ENCODE measurements around the gene EXOSC9. TPM values are rescaled to one million over a fixed set of nuclear protein-coding genes. Genes with fewer than 3 reads are reported as not detected.
A peak's percentile ranks its signal among the peaks of the same experiment; 100 is the strongest.

The EXOSC9 gene
- total RNA-seq, 1 experiment from 2014 or later = 115 TPM

DNA sequence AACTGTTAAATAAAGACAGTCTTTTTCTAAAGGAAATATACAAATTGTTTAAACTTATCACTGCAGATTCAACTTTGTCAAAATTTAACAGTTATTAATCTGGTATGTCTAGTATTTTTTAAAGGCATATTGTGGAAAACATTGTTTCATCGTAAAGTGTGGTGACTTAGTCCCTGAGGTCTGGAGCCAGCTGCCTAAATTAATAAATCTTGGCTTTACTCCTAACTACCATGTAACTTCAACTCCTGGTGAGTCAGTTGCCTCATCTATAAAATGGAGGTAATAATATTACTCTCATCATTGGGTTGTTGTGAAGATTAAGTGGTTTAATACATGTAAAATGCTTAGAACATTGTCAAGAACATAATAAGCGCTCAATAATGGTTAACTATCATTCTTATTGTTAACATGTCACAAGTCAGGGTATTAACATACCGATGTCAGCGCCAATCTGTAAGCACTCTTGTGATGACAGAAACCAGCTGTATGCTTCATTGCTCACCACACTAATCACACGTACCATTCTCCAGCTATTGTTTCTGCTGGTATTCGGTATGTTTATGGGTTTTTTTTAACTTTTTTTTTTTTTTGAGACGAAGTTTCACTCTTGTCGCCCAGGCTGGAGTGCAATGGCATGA, 22.0 kb upstream of the EXOSC9 start:
- Histone ChIP-seq H3K4me1 (peaks cover 30% of the 10 kb centered on the region), H3K9me3 (replicated peaks) (no peaks in the 10 kb centered on the region), H3K36me3 (no peaks in the 10 kb centered on the region), H3K27ac (peak overlapping the region; percentile 52), H3K27me3 (no peaks in the 10 kb centered on the region), H3K4me3 (peak overlapping the region; percentile 11)
- DNase-seq = peak; percentile 37 to 55

- Histone ChIP-seq H3K4me3 (no peak overlapping the region), H3K27me3 (no peaks in the 10 kb centered on the region), H3K4me1 (peaks cover 37% of the 10 kb centered on the region), H3K9me3 (replicated peaks) (no peaks in the 10 kb centered on the region), H3K27ac (no peak overlapping the region), H3K36me3 (no peaks in the 10 kb centered on the region)
- DNase-seq = no peak
These were observed 17.9 kb upstream of the EXOSC9 start for GRCh38 chr4:121783210-121783609.

DNA sequence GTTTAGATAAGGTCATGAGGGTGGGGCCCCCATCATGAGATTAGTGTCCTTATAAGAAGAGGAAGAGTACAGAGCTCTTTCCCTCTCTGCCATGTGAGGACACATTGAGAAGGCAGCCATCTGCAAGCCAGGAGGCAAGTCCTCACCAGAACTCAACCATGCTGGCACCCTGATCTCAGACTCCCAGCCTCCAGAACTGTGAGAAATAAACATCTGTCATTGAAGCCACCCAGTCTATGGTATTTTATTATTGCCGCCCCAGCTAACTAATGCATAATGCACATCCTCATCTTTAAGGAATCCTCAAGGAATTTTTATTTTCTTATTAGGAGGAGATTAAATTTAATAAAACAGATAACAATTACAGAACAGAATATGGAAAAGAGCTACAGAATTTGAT, 16.7 kb upstream of the EXOSC9 start:
- Histone ChIP-seq H3K4me3 (no peak overlapping the region), H3K36me3 (no peaks in the 10 kb centered on the region), H3K9me3 (replicated peaks) (no peaks in the 10 kb centered on the region), H3K4me1 (peaks cover 27% of the 10 kb centered on the region), H3K27ac (peak overlapping the region; percentile 71), H3K27me3 (no peaks in the 10 kb centered on the region)
- DNase-seq = no peak

- Histone ChIP-seq H3K27me3 (no peaks in the 10 kb centered on the region), H3K4me1 (peaks cover 25% of the 10 kb centered on the region), H3K4me3 (no peak overlapping the region), H3K27ac (peak overlapping the region; percentile 71), H3K9me3 (replicated peaks) (no peaks in the 10 kb centered on the region), H3K36me3 (no peaks in the 10 kb centered on the region)
- DNase-seq = peak; percentile 51 to 58
These were observed 16.1 kb upstream of the EXOSC9 start for GRCh38 chr4:121784975-121785374.

GRCh38 chr4:121785479-121785878, 15.6 kb upstream of the EXOSC9 start:
- H3K9me3 ChIP-seq (replicated peaks) = no peaks in the 10 kb centered on the region
- H3K27me3 ChIP-seq = no peaks in the 10 kb centered on the region
- H3K27ac ChIP-seq = peak overlapping the region; percentile 71
- no peaks in the 10 kb centered on the region for H3K36me3 ChIP-seq
- DNase-seq = peak; percentile 49 to 51
- H3K4me1 ChIP-seq = peaks cover 29% of the 10 kb centered on the region
- no peak overlapping the region for H3K4me3 ChIP-seq

DNA sequence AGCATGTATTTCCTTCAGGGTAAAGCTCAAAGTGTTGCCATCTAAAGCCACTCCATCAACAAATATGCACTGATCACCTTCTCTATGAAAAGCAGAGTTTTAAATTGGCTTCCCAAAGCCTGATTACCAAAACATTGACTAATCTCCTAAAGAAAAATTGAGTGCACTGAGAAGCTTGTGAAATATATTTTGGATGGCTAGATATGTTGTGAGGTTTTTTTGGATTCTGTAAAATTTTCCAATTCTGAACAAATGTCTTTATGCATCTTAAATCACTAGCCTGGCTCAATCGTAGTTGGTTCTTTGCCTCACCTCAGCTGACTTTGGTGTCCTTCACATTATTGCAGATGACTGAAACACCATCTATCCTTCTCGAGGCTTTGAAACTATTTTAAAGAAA, 14.9 kb upstream of the EXOSC9 start:
- no peak overlapping the region for H3K4me3 ChIP-seq
- DNase-seq = no peak
- H3K4me1 ChIP-seq = peaks cover 32% of the 10 kb centered on the region
- no peaks in the 10 kb centered on the region for H3K36me3 ChIP-seq
- H3K9me3 ChIP-seq (replicated peaks) = no peaks in the 10 kb centered on the region
- H3K27ac ChIP-seq = no peak overlapping the region; the same call in 1 of the 2 replicates
- H3K27me3 ChIP-seq = no peaks in the 10 kb centered on the region

DNA sequence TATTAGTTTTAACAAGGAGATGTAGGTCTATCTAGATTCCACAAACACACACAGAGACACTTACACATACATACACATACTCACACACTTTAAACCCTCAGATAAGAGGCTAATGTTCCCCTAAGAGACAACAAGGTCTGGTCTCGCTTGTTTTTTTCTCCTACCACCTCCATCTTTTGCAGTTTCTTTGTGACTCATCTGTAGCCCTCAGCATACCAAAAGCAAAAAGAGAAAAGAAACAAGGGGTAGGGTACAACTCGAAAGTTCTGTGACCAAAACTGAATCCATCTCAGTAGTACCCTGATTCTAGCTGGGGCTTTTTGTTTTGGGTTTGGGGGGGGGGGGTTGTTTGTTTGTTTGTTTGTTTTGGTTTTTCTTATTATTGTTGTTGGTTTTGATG, 12.2 kb upstream of the EXOSC9 start:
- H3K4me1 ChIP-seq = peaks cover 32% of the 10 kb centered on the region
- no peaks in the 10 kb centered on the region for H3K27me3 ChIP-seq
- H3K36me3 ChIP-seq = no peaks in the 10 kb centered on the region
- no peaks in the 10 kb centered on the region for H3K9me3 ChIP-seq (replicated peaks)
- DNase-seq = no peak
- no peak overlapping the region for H3K27ac ChIP-seq
- H3K4me3 ChIP-seq = no peak overlapping the region

- Histone ChIP-seq H3K9me3 (replicated peaks) (no peaks in the 10 kb centered on the region), H3K27me3 (no peaks in the 10 kb centered on the region), H3K27ac (no peak overlapping the region; the same call in 1 of the 2 replicates), H3K36me3 (no peaks in the 10 kb centered on the region), H3K4me3 (no peak overlapping the region), H3K4me1 (peaks cover 31% of the 10 kb centered on the region)
- no peak for DNase-seq
These were observed 11.7 kb upstream of the EXOSC9 start for GRCh38 chr4:121789455-121789854.

DNA sequence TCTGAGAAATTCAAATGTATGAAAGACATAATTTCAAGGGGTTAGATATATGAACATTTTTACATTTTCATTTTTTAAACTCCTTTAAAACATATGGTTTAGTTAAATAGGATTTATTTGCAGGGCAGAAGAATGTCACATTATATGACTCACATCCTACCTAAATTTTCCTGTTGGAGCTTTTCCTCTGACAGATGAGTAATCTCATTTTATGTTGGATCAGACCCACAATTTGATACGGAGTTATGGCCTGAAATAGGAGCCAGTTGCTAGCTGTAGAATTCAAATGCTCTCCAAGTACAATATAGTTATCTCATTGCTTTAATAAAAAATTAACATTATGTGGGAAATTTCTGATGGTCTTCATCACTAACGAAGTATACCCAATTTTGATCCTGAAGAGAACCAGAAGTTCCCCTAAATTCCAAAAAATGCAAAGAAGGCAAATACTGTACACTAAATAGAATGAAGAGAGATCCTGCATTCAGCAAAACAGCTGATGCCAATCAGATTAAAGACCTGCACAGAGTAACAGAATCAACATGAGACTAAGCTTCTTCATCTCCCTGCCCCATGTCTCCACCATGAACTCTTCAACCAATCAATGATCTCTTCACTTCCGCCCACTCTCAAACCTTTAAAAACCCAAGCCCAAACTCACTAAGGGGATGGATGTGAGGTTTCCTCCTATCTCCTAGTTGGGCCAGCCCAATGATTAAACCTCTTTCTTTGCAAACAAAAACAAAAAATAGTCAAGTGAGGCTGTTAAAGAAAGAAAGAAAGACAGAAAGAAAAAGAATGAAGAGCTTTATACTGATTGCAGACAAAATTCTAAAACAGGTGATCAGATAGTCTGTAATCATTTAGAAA, 10.9 kb upstream of the EXOSC9 start:
- no peaks in the 10 kb centered on the region for H3K36me3 ChIP-seq
- H3K4me1 ChIP-seq = peaks cover 26% of the 10 kb centered on the region
- DNase-seq = no peak
- H3K27ac ChIP-seq = peak overlapping the region; percentile 27; the same call in 1 of the 2 replicates
- no peak overlapping the region for H3K4me3 ChIP-seq
- H3K9me3 ChIP-seq (replicated peaks) = no peaks in the 10 kb centered on the region
- H3K27me3 ChIP-seq = no peaks in the 10 kb centered on the region

DNA sequence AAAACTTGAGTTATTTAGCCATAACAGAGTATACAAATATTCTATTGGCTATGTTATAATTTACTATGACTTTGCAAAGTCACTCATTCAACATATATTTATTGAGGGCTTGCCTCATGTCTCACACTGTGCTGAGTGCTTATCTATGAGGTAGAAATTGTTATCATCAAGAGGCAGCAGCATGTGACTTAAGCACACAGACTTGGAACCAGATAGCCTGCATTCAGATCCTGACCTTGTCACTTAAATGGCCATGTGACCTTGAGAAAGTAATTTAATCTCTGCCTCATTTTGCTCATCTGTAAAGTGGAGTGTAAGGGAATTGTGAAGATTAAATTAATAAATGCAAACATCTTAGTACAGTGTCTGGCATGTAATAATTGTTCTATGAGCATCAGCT, 10.1 kb upstream of the EXOSC9 start:
- H3K36me3 ChIP-seq = no peaks in the 10 kb centered on the region
- DNase-seq = no peak
- no peaks in the 10 kb centered on the region for H3K27me3 ChIP-seq
- peaks cover 26% of the 10 kb centered on the region for H3K4me1 ChIP-seq
- H3K4me3 ChIP-seq = no peak overlapping the region
- H3K27ac ChIP-seq = no peak overlapping the region
- H3K9me3 ChIP-seq (replicated peaks) = no peaks in the 10 kb centered on the region

DNA sequence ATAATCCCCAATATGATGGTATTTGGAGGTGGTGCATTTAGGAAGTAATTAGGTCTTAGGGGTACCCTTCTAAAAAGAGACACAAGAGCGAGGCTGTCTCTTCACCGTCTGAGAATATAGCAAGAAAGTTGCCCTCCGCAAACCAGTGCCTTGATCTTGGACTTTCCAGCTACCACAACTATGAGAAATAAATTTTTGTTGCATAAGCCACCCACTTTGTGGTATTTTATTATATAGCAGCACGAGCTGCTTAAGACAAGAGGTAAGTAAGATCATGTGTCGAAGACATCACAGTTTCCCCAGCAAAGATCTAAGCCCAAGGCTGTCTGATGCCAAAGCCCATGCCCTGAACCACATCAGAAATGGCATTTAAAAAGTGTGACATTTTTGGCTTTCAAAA, 9.6 kb upstream of the EXOSC9 start:
- DNase-seq = no peak
- Histone ChIP-seq H3K36me3 (no peaks in the 10 kb centered on the region), H3K4me1 (peaks cover 26% of the 10 kb centered on the region), H3K4me3 (no peak overlapping the region), H3K9me3 (replicated peaks) (no peaks in the 10 kb centered on the region), H3K27ac (no peak overlapping the region), H3K27me3 (no peaks in the 10 kb centered on the region)

DNA sequence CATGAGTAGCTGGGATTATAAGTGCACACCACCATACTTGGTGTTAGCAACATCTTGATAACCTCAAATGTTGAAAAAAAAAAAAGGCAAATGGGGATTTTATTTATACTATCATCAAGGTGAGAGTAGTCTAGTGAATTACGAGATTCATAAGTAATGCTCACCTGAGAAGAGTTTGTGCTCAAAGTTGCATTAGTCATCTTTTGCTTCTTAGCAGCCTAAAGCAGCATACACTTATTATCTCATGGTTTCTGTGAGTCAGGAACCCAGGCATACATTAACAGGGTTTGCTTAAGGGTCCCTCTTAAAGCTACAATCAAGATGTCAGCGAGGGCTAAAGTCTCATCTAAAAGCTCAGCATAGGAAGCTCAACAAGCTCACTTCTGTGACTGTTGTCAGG, 8.2 kb upstream of the EXOSC9 start:
- Histone ChIP-seq H3K27me3 (no peaks in the 10 kb centered on the region), H3K9me3 (replicated peaks) (no peaks in the 10 kb centered on the region), H3K4me3 (no peak overlapping the region), H3K36me3 (no peaks in the 10 kb centered on the region), H3K27ac (no peak overlapping the region), H3K4me1 (peaks cover 27% of the 10 kb centered on the region)
- no peak for DNase-seq

DNA sequence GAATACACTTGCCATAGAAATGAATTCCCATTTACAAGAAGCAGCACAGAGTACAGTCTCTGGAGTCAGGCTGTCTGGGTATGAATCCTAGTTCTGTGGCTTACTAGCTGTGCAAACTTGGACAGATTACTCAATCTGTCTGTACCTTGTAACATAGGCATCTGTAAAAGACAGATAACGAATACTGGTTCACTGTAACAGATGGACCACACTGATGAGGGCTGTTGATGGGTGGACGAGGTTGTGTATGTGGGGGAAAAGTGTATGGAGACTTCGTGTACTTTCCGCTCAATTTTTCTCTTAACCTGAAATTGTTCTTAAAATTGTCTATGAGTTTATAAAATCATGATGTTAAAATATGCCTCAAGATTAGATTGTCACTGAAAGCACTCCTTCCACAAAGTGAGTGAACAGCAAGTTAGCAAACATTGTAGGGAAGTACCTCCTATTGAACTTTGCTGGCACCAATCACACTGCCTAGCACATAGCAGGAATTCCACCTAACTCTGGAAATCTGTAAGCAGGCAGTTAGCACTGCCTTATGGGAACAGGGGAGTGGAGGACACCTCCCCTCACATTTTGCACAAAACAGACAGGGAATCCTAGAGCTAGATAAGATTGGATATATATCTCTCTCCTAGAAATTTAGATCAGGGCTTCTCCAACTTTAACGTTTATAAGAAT, 6.5 kb upstream of the EXOSC9 start:
- Histone ChIP-seq H3K36me3 (no peaks in the 10 kb centered on the region), H3K4me3 (no peak overlapping the region), H3K27ac (no peak overlapping the region), H3K27me3 (no peaks in the 10 kb centered on the region), H3K4me1 (peaks cover 24% of the 10 kb centered on the region), H3K9me3 (replicated peaks) (no peaks in the 10 kb centered on the region)
- no peak for DNase-seq

GRCh38 chr4:121796283-121796682, 4.8 kb upstream of the EXOSC9 start:
- no peak overlapping the region for H3K27ac ChIP-seq
- no peaks in the 10 kb centered on the region for H3K36me3 ChIP-seq
- no peaks in the 10 kb centered on the region for H3K27me3 ChIP-seq
- DNase-seq = no peak
- H3K9me3 ChIP-seq (replicated peaks) = no peaks in the 10 kb centered on the region
- no peak overlapping the region for H3K4me3 ChIP-seq
- H3K4me1 ChIP-seq = peaks cover 15% of the 10 kb centered on the region

- no peak overlapping the region for H3K4me3 ChIP-seq
- H3K27me3 ChIP-seq = no peaks in the 10 kb centered on the region
- no peaks in the 10 kb centered on the region for H3K9me3 ChIP-seq (replicated peaks)
- no peak overlapping the region for H3K27ac ChIP-seq
- peaks cover 18% of the 10 kb centered on the region for H3K4me1 ChIP-seq
- H3K36me3 ChIP-seq = peaks cover 14% of the 10 kb centered on the region
- no peak for DNase-seq
These were observed 1.8 kb upstream of the EXOSC9 start for GRCh38 chr4:121799208-121799823.
